ENCODE measurements around the gene PTPRG.
A peak's percentile ranks its signal among the peaks of the same experiment; 100 is the strongest.

PTPRG gene

GRCh38 chr3:61768284-61769037 lies 207.1 kb downstream of the PTPRG start:
- DNase-seq (ENCODE audit: low read depth) = no peak

- DNase-seq (ENCODE audit: low read depth) = no peak
Observed at GRCh38 chr3:61769266-61769990, 208.1 kb downstream of the PTPRG start.

GRCh38 chr3:61771976-61772375 lies 210.6 kb downstream of the PTPRG start:
- DNase-seq (ENCODE audit: low read depth) = no peak

- peak; percentile 32 for DNase-seq (ENCODE audit: low read depth)
Observed at GRCh38 chr3:61772456-61772855, 211.1 kb downstream of the PTPRG start.

GRCh38 chr3:61774279-61774890 lies 213.0 kb downstream of the PTPRG start:
- DNase-seq (ENCODE audit: low read depth) = no peak

- no peak for DNase-seq (ENCODE audit: low read depth)
Observed at GRCh38 chr3:61776390-61776789, 215.0 kb downstream of the PTPRG start.

- DNase-seq (ENCODE audit: low read depth) = no peak
Observed at GRCh38 chr3:61777483-61777882, 216.1 kb downstream of the PTPRG start.

- DNase-seq (ENCODE audit: low read depth) = no peak
Observed at GRCh38 chr3:61778095-61778494, 216.7 kb downstream of the PTPRG start.

GRCh38 chr3:61780016-61780415 lies 218.6 kb downstream of the PTPRG start:
- no peak for DNase-seq (ENCODE audit: low read depth)

GRCh38 chr3:61780455-61781228 lies 219.3 kb downstream of the PTPRG start:
- no peak for DNase-seq (ENCODE audit: low read depth)

- peak; percentile 60 for DNase-seq (ENCODE audit: low read depth)
Observed at GRCh38 chr3:61783993-61784718, 222.8 kb downstream of the PTPRG start.

- DNase-seq (ENCODE audit: low read depth) = no peak
Observed at GRCh38 chr3:61788623-61789507, 227.5 kb downstream of the PTPRG start.

- no peak for DNase-seq (ENCODE audit: low read depth)
Observed at GRCh38 chr3:61789861-61790260, 228.5 kb downstream of the PTPRG start.

- no peak for DNase-seq (ENCODE audit: low read depth)
Observed at GRCh38 chr3:61790411-61790810, 229.0 kb downstream of the PTPRG start.

- DNase-seq (ENCODE audit: low read depth) = no peak
Observed at GRCh38 chr3:61793056-61793455, 231.7 kb downstream of the PTPRG start.

GRCh38 chr3:61793521-61793920 lies 232.2 kb downstream of the PTPRG start:
- DNase-seq (ENCODE audit: low read depth) = no peak

- DNase-seq (ENCODE audit: low read depth) = no peak
Observed at GRCh38 chr3:61794341-61794740, 233.0 kb downstream of the PTPRG start.

- no peak for DNase-seq (ENCODE audit: low read depth)
Observed at GRCh38 chr3:61794961-61795360, 233.6 kb downstream of the PTPRG start.

- DNase-seq (ENCODE audit: low read depth) = no peak
Observed at GRCh38 chr3:61796088-61796680, 234.8 kb downstream of the PTPRG start.

GRCh38 chr3:61796911-61797310 lies 235.5 kb downstream of the PTPRG start:
- no peak for DNase-seq (ENCODE audit: low read depth)
